NCI-H1930 (cell line): Measurements from ENCODE around the gene CLSTN2.

Source experiments
- DNase-seq, 2 experiments: peaks; one replicate each; lab custom pipeline; 2025; lab: John Stamatoyannopoulos, UW

CLSTN2 gene

GRCh38 chr3:140501770-140502364 is 566.9 kb downstream of the CLSTN2 start:
- DNase-seq = no peak

- peak in 1 of 2 experiments; percentile 1 for DNase-seq
Measured at GRCh38 chr3:140505213-140505612, 570.2 kb downstream of the CLSTN2 start.

GRCh38 chr3:140505876-140506275 is 570.9 kb downstream of the CLSTN2 start:
- DNase-seq = no peak

GRCh38 chr3:140508550-140508949 is 573.6 kb downstream of the CLSTN2 start:
- no peak for DNase-seq

- no peak for DNase-seq
Measured at GRCh38 chr3:140509534-140509933, 574.5 kb downstream of the CLSTN2 start.

- DNase-seq = no peak
Measured at GRCh38 chr3:140510303-140510861, 575.4 kb downstream of the CLSTN2 start.

- DNase-seq = no peak
Measured at GRCh38 chr3:140521751-140522445, 586.9 kb downstream of the CLSTN2 start.

GRCh38 chr3:140522653-140523380 is 587.8 kb downstream of the CLSTN2 start:
- no peak for DNase-seq

- no peak for DNase-seq
Measured at GRCh38 chr3:140523600-140523999, 588.6 kb downstream of the CLSTN2 start.

GRCh38 chr3:140527156-140527555 is 592.2 kb downstream of the CLSTN2 start:
- no peak for DNase-seq

- no peak for DNase-seq
Measured at GRCh38 chr3:140529096-140529495, 594.1 kb downstream of the CLSTN2 start.

GRCh38 chr3:140529558-140529957 is 594.6 kb downstream of the CLSTN2 start:
- no peak for DNase-seq

- DNase-seq = no peak
Measured at GRCh38 chr3:140530131-140530530, 595.1 kb downstream of the CLSTN2 start.

GRCh38 chr3:140530603-140531002 is 595.6 kb downstream of the CLSTN2 start:
- DNase-seq = no peak

GRCh38 chr3:140532793-140533330 is 597.9 kb downstream of the CLSTN2 start:
- no peak for DNase-seq

- peak; percentile 25 to 34 for DNase-seq
Measured at GRCh38 chr3:140536926-140537726, 602.1 kb downstream of the CLSTN2 start.

GRCh38 chr3:140537727-140538082 is 602.7 kb downstream of the CLSTN2 start:
- DNase-seq = no peak

GRCh38 chr3:140540262-140540661 is 605.3 kb downstream of the CLSTN2 start:
- no peak for DNase-seq

GRCh38 chr3:140541975-140542653 is 607.1 kb downstream of the CLSTN2 start:
- DNase-seq = no peak

GRCh38 chr3:140545197-140545596 is 610.2 kb downstream of the CLSTN2 start:
- no peak for DNase-seq

GRCh38 chr3:140545756-140546155 is 610.8 kb downstream of the CLSTN2 start:
- DNase-seq = no peak
